HG03469 (cell line): ENCODE results near the gene TCF25.
"Not testable (repeated sequence)": the region's sequence is repeated elsewhere in the genome, so short reads cannot be mapped to it uniquely, and the experiment has no call there.

Experiments used
- ATAC-seq: cut with Tn5 transposase; IDR thresholded peaks from one replicate; pipeline ENCODE4 v1.9.1; 2021; ENCODE audit warnings: mild to moderate bottlenecking, moderate library complexity, moderate number of reproducible peaks; ENCODE audit not compliant: unreplicated experiment

TCF25 gene

GRCh38 chr16:89873972-89874689, 739 bp downstream of the TCF25 start:
- peak; percentile 37 for ATAC-seq

GRCh38 chr16:89879123-89879522, 5.7 kb downstream of the TCF25 start:
- not testable (repeated sequence) for ATAC-seq

DNA sequence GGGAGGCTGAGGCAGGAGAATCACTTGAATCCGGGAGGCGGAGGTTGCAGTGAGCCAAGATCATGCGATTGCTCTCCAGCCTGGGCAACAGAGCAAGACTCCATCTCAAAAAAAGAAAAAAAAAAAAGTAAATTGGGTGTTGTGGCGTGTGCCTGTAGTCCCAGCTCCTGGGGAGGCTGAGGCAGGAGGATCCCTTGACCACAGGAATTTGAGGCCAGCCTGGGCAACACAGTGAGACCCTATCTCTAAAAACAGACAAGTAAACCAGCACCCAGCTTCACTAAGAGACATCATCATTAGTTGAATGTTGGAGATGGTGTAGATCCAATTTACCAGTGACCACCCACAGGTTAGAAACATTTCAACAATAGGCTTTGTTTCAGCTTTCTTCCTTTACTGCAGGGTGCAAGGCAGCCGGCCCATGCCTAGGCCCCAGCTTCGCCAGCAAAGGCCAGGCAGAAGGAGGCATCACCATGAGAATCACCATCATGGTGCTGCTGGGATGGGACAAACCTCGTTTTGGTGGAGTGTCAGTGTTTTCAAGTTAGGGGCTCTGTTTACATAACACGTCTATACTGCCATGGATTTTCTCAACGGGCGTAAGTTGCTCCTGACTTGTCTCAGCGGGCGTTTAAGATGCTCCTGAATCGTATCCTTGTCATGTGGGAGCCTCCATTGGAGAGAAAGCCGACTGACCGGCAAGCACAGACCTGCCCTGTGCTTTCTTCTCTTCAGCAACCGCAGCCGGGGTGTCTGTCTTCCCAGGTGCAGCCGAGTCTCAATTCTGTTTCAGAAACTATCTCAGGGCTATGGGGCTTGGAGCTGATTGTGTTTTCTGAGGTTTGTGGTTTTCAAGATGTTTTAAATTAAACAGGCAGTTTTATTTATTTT, 7.3 kb downstream of the TCF25 start:
- no peak for ATAC-seq

GRCh38 chr16:89881368-89881730, 8.0 kb downstream of the TCF25 start:
- ATAC-seq = no peak

GRCh38 chr16:89883346-89884040, 10.1 kb downstream of the TCF25 start:
- no peak for ATAC-seq

- no peak for ATAC-seq
These were observed 10.6 kb downstream of the TCF25 start for GRCh38 chr16:89884041-89884421.

GRCh38 chr16:89887243-89887642, 13.9 kb downstream of the TCF25 start:
- ATAC-seq = no peak

GRCh38 chr16:89890200-89890599, 16.8 kb downstream of the TCF25 start:
- ATAC-seq = no peak

GRCh38 chr16:89890886-89891657, 17.7 kb downstream of the TCF25 start:
- no peak for ATAC-seq

DNA sequence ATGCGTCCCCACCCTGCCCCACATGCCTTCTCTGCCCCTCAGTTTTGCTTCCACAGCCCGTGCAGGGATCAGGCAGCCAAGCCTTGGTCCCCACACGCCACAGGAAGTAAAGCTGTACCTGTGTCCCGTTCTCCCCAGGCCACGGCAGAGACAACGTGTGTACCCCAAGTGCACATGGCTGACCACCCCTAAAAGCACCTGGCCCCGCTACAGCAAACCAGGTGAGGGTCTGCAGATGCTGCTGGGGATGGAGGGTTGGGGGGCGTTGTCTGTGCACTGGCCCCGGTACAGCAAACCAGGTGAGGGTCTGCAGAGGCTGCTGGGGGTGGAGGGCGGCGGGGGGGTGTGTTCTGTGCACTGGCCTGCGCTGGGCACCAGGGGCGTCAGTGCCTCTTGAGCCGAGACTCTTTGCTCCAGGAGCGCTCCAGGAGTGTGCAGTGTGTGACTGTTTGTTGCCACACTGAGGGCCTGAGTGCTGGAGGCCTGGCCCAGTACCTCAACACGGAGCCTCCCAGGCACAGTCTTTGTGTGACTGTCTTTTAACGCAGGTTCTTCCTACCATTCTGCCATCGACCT, 18.8 kb downstream of the TCF25 start:
- no peak for ATAC-seq

- no peak for ATAC-seq
These were observed 19.2 kb downstream of the TCF25 start for GRCh38 chr16:89892635-89893034.

DNA sequence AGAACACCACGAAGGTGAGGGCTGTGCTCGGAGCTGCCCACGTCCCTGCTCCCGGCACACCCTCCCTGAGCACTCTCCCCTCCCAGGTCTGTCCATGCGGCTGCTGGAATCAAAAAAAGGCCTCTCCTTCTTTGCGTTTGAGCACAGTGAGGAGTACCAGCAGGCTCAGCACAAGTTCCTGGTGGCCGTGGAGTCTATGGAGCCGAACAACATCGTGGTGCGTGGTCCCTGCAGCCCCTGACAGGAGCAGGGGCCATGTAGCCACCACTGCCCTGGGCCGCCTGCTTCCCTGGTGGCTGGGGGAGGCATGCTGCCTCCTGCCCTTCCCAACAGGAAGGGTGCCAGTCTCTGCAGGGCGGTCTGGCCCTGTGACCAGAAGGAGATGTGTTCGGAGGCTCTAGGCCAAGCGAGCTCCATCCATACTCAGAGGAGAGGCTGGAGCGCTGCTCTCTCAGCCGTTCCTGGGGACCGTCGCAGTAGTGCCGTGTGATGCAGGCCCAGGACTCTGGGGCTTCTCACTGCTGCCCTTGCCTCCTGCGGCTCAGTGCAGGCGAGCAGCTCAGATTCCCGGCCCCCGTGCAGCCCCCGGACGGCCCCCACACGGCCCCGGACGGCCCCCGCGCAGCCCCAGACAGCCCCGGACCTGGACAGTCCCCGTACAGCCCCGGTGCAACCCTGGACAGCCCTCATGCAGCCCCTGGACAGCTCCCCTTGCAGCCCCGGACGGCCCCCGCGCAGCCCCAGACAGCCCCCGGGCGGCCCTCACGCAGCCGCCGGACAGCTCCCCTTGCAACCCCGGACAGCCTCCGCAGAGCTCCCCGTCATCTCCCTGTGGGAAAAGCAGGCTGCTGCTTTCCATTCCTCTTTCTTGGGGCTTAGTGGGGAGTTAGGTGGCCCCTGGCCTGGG, 20.5 kb downstream of the TCF25 start:
- ATAC-seq = no peak

- ATAC-seq = no peak
These were observed 22.3 kb downstream of the TCF25 start for GRCh38 chr16:89895482-89896250.

GRCh38 chr16:89897204-89897603, 23.8 kb downstream of the TCF25 start:
- ATAC-seq = no peak

- no peak for ATAC-seq
These were observed 25.0 kb downstream of the TCF25 start for GRCh38 chr16:89898201-89898967.

DNA sequence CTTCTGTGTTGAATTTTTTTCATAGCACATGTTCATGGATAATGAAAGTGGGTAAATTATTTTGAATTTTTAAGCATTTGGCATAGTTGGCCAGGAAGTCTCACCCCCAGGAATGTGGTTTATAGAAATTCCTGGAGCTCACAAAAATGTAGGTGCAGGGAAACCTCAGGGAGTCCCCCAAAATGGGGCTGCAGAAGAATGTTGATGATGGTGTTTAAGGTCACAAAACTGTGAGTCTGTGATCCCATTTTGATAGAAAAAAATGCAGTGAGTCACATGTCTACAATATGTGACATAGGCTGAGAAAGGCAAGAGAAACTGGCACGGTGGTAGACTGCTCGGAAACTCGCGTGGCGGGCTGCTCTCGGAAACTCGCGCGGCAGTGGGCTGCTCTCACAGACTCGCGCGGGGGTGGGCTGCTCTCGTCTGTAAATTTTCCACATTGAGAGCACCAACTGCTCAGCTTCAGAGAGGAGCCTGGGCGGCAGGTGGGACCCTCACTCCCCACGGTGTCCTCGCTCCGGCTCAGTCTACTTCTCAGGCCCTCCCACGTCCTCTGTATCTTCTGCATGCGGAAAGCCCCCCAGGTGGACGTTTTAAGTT, 26.6 kb downstream of the TCF25 start:
- ATAC-seq = no peak

- no peak for ATAC-seq
These were observed 27.5 kb downstream of the TCF25 start for GRCh38 chr16:89900885-89901284.

GRCh38 chr16:89902980-89903379, 29.6 kb downstream of the TCF25 start:
- ATAC-seq = no peak
